ENCODE measurements around the gene RC3H2. TPM values are rescaled to one million over a fixed set of nuclear protein-coding genes. Genes with fewer than 3 reads are reported as not detected.
"Not testable (repeated sequence)": the region's sequence is repeated elsewhere in the genome, so short reads cannot be mapped to it uniquely, and the experiment has no call there.

Gene RC3H2
- total RNA-seq, 1 donor = 58.8 TPM

- TF ChIP-seq, protein P1, sequence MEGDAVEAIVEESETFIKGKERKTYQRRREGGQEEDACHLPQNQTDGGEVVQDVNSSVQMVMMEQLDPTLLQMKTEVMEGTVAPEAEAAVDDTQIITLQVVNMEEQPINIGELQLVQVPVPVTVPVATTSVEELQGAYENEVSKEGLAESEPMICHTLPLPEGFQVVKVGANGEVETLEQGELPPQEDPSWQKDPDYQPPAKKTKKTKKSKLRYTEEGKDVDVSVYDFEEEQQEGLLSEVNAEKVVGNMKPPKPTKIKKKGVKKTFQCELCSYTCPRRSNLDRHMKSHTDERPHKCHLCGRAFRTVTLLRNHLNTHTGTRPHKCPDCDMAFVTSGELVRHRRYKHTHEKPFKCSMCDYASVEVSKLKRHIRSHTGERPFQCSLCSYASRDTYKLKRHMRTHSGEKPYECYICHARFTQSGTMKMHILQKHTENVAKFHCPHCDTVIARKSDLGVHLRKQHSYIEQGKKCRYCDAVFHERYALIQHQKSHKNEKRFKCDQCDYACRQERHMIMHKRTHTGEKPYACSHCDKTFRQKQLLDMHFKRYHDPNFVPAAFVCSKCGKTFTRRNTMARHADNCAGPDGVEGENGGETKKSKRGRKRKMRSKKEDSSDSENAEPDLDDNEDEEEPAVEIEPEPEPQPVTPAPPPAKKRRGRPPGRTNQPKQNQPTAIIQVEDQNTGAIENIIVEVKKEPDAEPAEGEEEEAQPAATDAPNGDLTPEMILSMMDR (IDR thresholded peaks at IDR 0.05; ENCODE audit: insufficient read depth, low read length) = no peak
- H3K4me3 ChIP-seq (ENCODE audit: low read depth, low read length) = no peak overlapping the region
- DNase-seq (ENCODE audit: low read depth) = peak; percentile 39
These were observed 4.4 kb downstream of the RC3H2 start for GRCh38 chr9:122900791-122901190.

DNA sequence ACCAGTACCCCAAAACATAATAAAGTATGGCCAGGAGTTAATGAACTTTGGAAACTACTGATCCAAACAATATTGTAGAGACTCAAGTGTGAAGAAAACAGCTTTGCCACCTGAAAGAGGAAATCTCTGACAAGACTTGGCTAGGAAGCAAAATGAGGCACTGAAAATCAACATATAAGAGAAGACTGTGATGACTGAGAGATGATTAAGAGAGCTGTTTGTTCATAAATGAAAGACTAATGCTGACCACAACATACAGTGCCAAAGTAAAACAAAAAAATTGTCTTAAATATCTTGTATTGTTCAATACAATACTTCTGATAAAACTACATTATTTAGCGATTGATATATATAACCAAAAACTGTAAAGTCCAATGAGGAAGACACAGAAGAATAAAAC is 7.2 kb downstream of the RC3H2 start:
- no peak for DNase-seq (ENCODE audit: low read depth)

GRCh38 chr9:122888480-122888879 is 16.7 kb downstream of the RC3H2 start:
- H3K4me3 ChIP-seq (ENCODE audit: low read depth, low read length) = no peak overlapping the region
- TF ChIP-seq, protein P1 (IDR thresholded peaks at IDR 0.05; ENCODE audit: insufficient read depth, low read length) = no peak
- DNase-seq (ENCODE audit: low read depth) = no peak

More for the DNA sequence above, 7.2 kb downstream of the RC3H2 start:
- no peak overlapping the region for H3K4me3 ChIP-seq (ENCODE audit: low read depth, low read length)
- TF ChIP-seq, protein P1 (IDR thresholded peaks at IDR 0.05; ENCODE audit: insufficient read depth, low read length) = no peak

DNA sequence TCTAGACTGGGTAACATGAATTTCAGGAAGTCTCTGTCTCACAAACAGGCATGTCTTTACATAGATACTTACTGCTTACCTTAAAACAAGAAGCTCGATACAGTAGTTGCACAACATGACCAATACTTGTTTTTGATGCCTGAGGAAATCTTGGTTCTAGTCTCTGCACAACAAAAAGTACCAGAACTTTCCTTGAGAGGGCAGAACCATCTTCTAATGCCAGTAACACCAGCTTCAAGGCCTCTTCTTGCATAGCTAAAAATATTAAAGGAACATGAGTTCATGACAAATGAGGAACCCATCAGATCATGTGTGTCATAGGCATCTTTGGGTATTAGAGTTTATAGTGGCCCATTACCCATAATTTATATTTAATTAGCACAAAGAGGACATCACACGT is 22.0 kb downstream of the RC3H2 start:
- DNase-seq (ENCODE audit: low read depth) = no peak
- TF ChIP-seq, protein P1 (IDR thresholded peaks at IDR 0.05; ENCODE audit: insufficient read depth, low read length) = no peak
- no peak overlapping the region for H3K4me3 ChIP-seq (ENCODE audit: low read depth, low read length)

- DNase-seq (ENCODE audit: low read depth) = no peak
- H3K4me3 ChIP-seq (ENCODE audit: low read depth, low read length) = no peak overlapping the region
- TF ChIP-seq, protein P1 (IDR thresholded peaks at IDR 0.05; ENCODE audit: insufficient read depth, low read length) = no peak
These were observed 25.7 kb downstream of the RC3H2 start for GRCh38 chr9:122879443-122879842.

DNA sequence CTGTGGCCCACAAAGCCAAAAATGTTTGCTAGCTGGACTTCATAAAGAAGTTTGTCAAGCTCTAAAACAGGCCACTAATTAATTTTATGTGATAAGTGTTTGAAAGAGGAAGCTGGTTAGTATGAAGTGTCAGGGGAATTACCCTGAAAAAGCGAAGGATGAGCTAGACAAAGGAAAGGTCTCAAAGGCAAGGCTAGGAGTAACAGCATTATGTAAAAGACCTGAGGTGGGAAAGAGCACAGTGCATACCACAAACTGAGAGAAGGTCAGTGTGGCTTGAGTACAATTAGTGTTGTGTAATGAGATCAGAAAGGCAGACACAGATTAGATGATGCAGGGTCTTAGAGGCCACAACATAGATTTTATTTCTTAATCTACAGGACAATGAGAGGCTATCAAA is 29.6 kb downstream of the RC3H2 start:
- no peak for DNase-seq (ENCODE audit: low read depth)
- H3K4me3 ChIP-seq (ENCODE audit: low read depth, low read length) = no peak overlapping the region
- TF ChIP-seq, protein P1 (IDR thresholded peaks at IDR 0.05; ENCODE audit: insufficient read depth, low read length) = no peak

DNA sequence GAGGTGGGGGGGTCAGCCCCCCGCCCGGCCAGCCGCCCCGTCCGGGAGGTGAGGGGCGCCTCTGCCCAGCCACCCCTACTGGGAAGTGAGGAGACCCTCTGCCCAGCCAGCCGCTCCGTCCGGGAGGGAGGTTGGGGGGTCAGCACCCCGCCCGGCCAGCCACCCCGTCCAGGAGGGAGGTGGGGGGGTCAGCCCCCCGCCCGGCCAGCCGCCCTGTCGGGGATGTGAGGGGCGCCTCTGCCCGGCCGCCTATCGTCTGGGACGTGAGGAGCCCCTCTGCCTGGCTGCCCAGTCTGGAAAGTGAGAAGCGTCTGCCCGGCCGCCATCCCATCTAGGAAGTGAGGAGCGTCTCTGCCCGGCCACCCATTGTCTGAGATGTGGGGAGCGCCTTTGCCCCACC is 37.9 kb downstream of the RC3H2 start:
- DNase-seq (ENCODE audit: low read depth) = not testable (repeated sequence)

More for the DNA sequence above, 37.9 kb downstream of the RC3H2 start:
- H3K4me3 ChIP-seq (ENCODE audit: low read depth, low read length) = not testable (repeated sequence)
